SK-N-SH treated with all-trans-retinoic acid at 6 μM for 48 hours (cell line): ENCODE results near the gene C13orf46.

ENCODE experiments used
- CREB5 ChIP-seq: fragments of 250-450 bp; sonication (Bioruptor Pico); IDR thresholded peaks from 2 replicates; pipeline ENCODE4 v1.5.1; 2020; ENCODE audit warnings: low read depth, mild to moderate bottlenecking, moderate library complexity
- ISL1 ChIP-seq: fragments of 250-450 bp; sonication (Bioruptor Pico); IDR thresholded peaks from 2 replicates; pipeline ENCODE4 v2.1.2; 2022; ENCODE audit warnings: mild to moderate bottlenecking, moderate library complexity
- PATZ1 ChIP-seq: fragments of 250-450 bp; sonication (Bioruptor Pico); IDR thresholded peaks from 2 replicates; pipeline ENCODE4 v1.8.0; 2020; ENCODE audit warnings: mild to moderate bottlenecking, moderate library complexity, borderline replicate concordance
- PPARA ChIP-seq: fragments of 250-450 bp; sonication (Bioruptor Pico); IDR thresholded peaks from 2 replicates; pipeline ENCODE4 v1.5.0; 2020; ENCODE audit warnings: mild to moderate bottlenecking, borderline replicate concordance
- TCF4 ChIP-seq: fragments of 250-450 bp; sonication (Bioruptor Pico); IDR thresholded peaks from 2 replicates; pipeline ENCODE4 v1.8.0; 2021; ENCODE audit warnings: mild to moderate bottlenecking, moderate library complexity, borderline replicate concordance
- ZNF8 ChIP-seq: fragments of 450-650 bp; formaldehyde crosslinking; IDR thresholded peaks from 2 replicates; pipeline ENCODE4 v1.5.0; 2020; ENCODE audit warnings: mild to moderate bottlenecking, moderate library complexity

GRCh38 chr13:113999618-113999910 lies 25.7 kb upstream of the C13orf46 start:
- no peak for TF ChIP-seq PATZ1 (CRISPR knock-in tag)
- no peak for TF ChIP-seq ISL1 (CRISPR knock-in tag)
- no peak for TF ChIP-seq PPARA (CRISPR knock-in tag)
- TF ChIP-seq CREB5 (CRISPR knock-in tag) = no peak
- no peak for TF ChIP-seq ZNF8
- no peak for TF ChIP-seq TCF4 (CRISPR knock-in tag)
